Measurements from ENCODE around the gene OIP5.
"Not testable (repeated sequence)": the region's sequence is repeated elsewhere in the genome, so short reads cannot be mapped to it uniquely, and the experiment has no call there.

Gene OIP5

GRCh38 chr15:41309226-41309905 is 23.0 kb downstream of the OIP5 start:
- peaks cover 0 to 6% (median 0%) of the 10 kb centered on the region in 11 experiments; a peak in 3 of 22 replicates for H4K20me1 ChIP-seq
- peaks cover 53 to 90% (median 71%) of the 10 kb centered on the region in 11 experiments for H3K36me3 ChIP-seq
- no peak overlapping the region for H3K4me3 ChIP-seq
- no peak overlapping the region for H3K4me2 ChIP-seq
- peaks cover 7 to 21% (median 10%) of the 10 kb centered on the region in 10 experiments; a peak in 19 of 20 replicates for H3K4me1 ChIP-seq
- H3K9ac ChIP-seq = no peak overlapping the region
- no peaks in the 10 kb centered on the region for H3K27me3 ChIP-seq
- H3K27ac ChIP-seq = no peak overlapping the region
- H3K9me3 ChIP-seq (replicated peaks in 1 of 11) = no peaks in the 10 kb centered on the region
- TF ChIP-seq Cebpa-rat (IDR thresholded peaks at IDR 0.05) = no peak

GRCh38 chr15:41307679-41308078 is 24.7 kb downstream of the OIP5 start:
- peaks cover 14 to 27% (median 19%) of the 10 kb centered on the region in 10 experiments; a peak in 19 of 20 replicates for H3K4me1 ChIP-seq
- TF ChIP-seq Cebpa-rat (IDR thresholded peaks at IDR 0.05) = no peak

DNA sequence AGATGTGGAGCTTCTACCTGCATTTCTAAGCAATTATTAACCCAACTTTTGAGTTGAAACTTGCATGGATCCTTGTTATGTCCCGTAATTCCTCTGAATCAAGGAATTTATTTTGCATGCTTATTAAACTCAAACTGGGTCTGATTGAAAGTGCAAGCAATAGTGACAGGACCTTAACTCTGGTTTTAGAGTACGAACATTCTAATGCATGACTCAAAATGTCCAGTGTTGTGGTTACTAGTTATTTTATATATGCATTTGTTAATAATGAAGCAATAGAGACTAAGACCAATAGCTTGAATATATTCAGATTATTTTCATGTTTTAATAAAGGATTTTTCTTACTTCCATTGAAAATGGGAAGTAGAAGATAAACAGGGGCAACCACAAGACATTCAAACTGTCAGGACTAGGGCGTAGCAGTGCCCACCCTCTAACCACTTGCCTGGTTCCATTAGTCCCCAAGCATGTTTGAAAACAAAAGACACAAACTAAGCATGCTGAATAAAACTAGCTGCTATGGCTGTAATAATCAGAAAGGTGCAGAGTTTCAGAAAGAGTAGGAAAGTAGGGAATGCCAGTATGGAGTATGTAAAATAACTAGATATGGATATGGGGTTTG is 28.1 kb downstream of the OIP5 start:
- Histone ChIP-seq H3K9ac (no peak overlapping the region), H3K27me3 (no peaks in the 10 kb centered on the region), H3K36me3 (peaks cover 23 to 84% (median 58%) of the 10 kb centered on the region in 11 experiments), H3K4me1 (peaks cover 14 to 27% (median 19%) of the 10 kb centered on the region in 10 experiments; a peak in 19 of 20 replicates), H4K20me1 (peaks cover 0 to 27% (median 7%) of the 10 kb centered on the region in 11 experiments; a peak in 8 of 22 replicates), H3K4me2 (peak overlapping the region; percentile 9 to 59 (median 37); a peak in 17 of 22 replicates), H3K4me3 (no peak overlapping the region), H3K27ac (peak overlapping the region in 6 of 11 experiments; percentile 12 to 47 (median 23); a peak in 8 of 22 replicates), H3K9me3 (replicated peaks in 1 of 11) (no peaks in the 10 kb centered on the region)
- TF ChIP-seq Cebpa-rat (IDR thresholded peaks at IDR 0.05) = no peak

More at GRCh38 chr15:41307679-41308078, 24.7 kb downstream of the OIP5 start:
- Histone ChIP-seq H3K27ac (0 out of 22 replicates have a peak overlapping the region, but pooled peaks of 1 of the 11 experiments have one; percentile 17), H3K4me3 (no peak overlapping the region), H3K9me3 (replicated peaks in 1 of 11) (no peaks in the 10 kb centered on the region), H3K4me2 (no peak overlapping the region), H3K27me3 (no peaks in the 10 kb centered on the region), H3K9ac (no peak overlapping the region), H4K20me1 (peaks cover 0 to 17% (median 0%) of the 10 kb centered on the region in 11 experiments; a peak in 8 of 22 replicates), H3K36me3 (peaks cover 37 to 84% (median 65%) of the 10 kb centered on the region in 11 experiments)

DNA sequence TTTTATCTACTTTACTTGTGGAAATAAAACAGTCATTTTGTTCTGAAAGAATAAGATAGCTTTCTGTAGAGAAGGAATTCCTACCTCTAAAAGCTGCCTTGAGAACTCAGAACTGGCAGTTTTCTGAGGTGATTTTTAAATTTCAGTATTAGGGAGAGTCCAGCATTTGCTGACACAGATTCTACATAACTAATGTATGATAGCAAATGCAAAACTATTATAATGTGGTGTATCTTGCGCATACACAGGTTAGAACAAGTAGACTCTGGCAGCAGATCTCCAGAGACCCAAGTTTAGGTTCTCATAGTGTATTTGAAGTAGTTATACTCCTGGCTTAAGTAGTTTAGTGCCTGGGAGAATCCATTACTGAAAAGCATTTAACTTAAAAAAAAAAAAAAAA is 30.8 kb downstream of the OIP5 start:
- Histone ChIP-seq H3K36me3 (peaks cover 40 to 84% (median 61%) of the 10 kb centered on the region in 11 experiments), H3K9me3 (replicated peaks in 1 of 11) (no peaks in the 10 kb centered on the region), H3K9ac (no peak overlapping the region), H3K27ac (no peak overlapping the region), H3K4me1 (peaks cover 14 to 20% (median 18%) of the 10 kb centered on the region in 10 experiments; a peak in 19 of 20 replicates), H3K27me3 (no peaks in the 10 kb centered on the region), H4K20me1 (peaks cover 0 to 29% (median 18%) of the 10 kb centered on the region in 11 experiments; a peak in 13 of 22 replicates), H3K4me2 (no peak overlapping the region), H3K4me3 (no peak overlapping the region)
- TF ChIP-seq Cebpa-rat (IDR thresholded peaks at IDR 0.05) = no peak

GRCh38 chr15:41301139-41301538 is 31.3 kb downstream of the OIP5 start:
- Histone ChIP-seq H4K20me1 (peaks cover 0 to 31% (median 18%) of the 10 kb centered on the region in 11 experiments; a peak in 13 of 22 replicates), H3K4me1 (peaks cover 14 to 20% (median 17%) of the 10 kb centered on the region in 10 experiments; a peak in 19 of 20 replicates), H3K36me3 (peaks cover 44 to 84% (median 61%) of the 10 kb centered on the region in 11 experiments)
- not testable (repeated sequence) for H3K4me2 ChIP-seq; H3K9me3 ChIP-seq (replicated peaks in 1 of 11); H3K27ac ChIP-seq; H3K27me3 ChIP-seq; H3K4me3 ChIP-seq; H3K9ac ChIP-seq

DNA sequence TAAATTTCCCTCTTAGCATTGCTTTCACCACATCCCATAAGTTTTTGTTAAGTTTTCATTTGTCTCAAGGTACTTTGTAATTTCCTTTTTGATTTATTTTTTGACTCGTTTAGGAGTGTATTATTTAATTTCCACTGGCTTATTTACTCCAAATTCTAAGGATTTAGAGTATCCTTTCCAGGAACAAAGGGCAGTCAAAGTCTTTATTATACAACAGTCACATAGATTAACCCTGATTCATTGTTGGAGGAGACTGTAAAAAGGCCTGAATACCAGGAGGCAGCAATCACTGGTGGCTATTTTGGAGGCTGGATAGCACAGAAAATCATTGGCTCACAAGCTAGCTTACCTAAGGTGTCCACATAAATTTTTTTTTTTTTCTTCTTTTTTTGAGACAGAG is 39.9 kb downstream of the OIP5 start:
- Histone ChIP-seq H3K36me3 (peaks cover 70 to 96% (median 89%) of the 10 kb centered on the region in 11 experiments), H3K4me1 (peaks cover 28 to 52% (median 35%) of the 10 kb centered on the region in 10 experiments), H3K4me2 (peak overlapping the region in 2 of 11 experiments; percentile 49 to 77; a peak in 5 of 22 replicates), H4K20me1 (peaks cover 25 to 79% (median 49%) of the 10 kb centered on the region in 11 experiments; a peak in 18 of 22 replicates), H3K4me3 (no peak overlapping the region), H3K9me3 (replicated peaks in 1 of 11) (no peaks in the 10 kb centered on the region), H3K9ac (no peak overlapping the region; a peak in 1 of 22 replicates), H3K27me3 (no peaks in the 10 kb centered on the region), H3K27ac (peak overlapping the region in 2 of 11 experiments; percentile 16 to 53; a peak in 2 of 22 replicates)
- no peak for TF ChIP-seq Cebpa-rat (IDR thresholded peaks at IDR 0.05)

DNA sequence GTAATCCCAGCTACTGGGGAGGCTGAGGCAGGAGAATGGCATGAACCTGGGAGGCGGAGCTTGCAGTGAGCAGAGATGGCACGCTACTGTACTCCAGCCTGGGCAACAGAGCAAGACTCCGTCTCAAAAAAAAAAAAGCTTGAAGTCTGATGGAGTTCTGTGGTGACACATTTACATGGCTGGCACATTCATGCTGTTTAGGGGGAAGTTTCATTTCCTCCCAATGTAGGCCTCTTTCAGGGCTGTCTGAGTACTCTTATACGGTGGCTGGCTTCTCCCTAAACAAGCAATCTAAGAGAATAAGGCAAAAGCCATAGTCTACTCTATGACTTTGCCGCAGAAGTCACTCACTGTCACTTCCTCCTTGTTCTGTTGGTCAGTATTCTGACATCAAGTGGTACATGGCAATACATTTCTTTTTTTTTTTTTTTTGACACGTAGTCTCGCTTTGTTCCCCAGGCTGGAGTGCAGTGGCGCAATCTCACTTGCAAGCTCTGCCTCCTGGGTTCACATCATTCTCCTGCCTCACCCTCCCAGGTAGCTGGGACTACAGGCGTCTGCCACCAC is 41.2 kb downstream of the OIP5 start:
- H3K4me2 ChIP-seq = peak overlapping the region in 9 of 11 experiments; percentile 4 to 77 (median 49); a peak in 18 of 22 replicates
- peaks cover 42 to 66% (median 49%) of the 10 kb centered on the region in 10 experiments for H3K4me1 ChIP-seq

GRCh38 chr15:41289953-41290352 is 42.4 kb downstream of the OIP5 start:
- Histone ChIP-seq H3K27me3 (no peaks in the 10 kb centered on the region), H3K36me3 (peaks cover 67 to 96% (median 88%) of the 10 kb centered on the region in 11 experiments), H3K4me1 (peaks cover 53 to 77% (median 60%) of the 10 kb centered on the region in 10 experiments), H3K27ac (no peak overlapping the region; a peak in 1 of 22 replicates), H4K20me1 (peaks cover 19 to 61% (median 44%) of the 10 kb centered on the region in 11 experiments; a peak in 17 of 22 replicates), H3K4me3 (no peak overlapping the region), H3K4me2 (peak overlapping the region in 6 of 11 experiments; percentile 10 to 77 (median 58); a peak in 7 of 22 replicates), H3K9me3 (replicated peaks in 1 of 11) (no peaks in the 10 kb centered on the region), H3K9ac (no peak overlapping the region; a peak in 1 of 22 replicates)
- TF ChIP-seq Cebpa-rat (IDR thresholded peaks at IDR 0.05) = no peak

More for the DNA sequence above, 41.2 kb downstream of the OIP5 start:
- TF ChIP-seq Cebpa-rat (IDR thresholded peaks at IDR 0.05) = 0 out of 22 replicates have a peak, but pooled peaks of 2 of the 11 experiments have one; percentile 6 to 21
- peak overlapping the region in 2 of 11 experiments; percentile 6 to 14; a peak in 1 of 22 replicates for H3K9ac ChIP-seq
- H3K9me3 ChIP-seq (replicated peaks in 1 of 11) = no peaks in the 10 kb centered on the region
- H3K27ac ChIP-seq = peak overlapping the region in 7 of 11 experiments; percentile 3 to 57 (median 43); a peak in 11 of 22 replicates
- H3K27me3 ChIP-seq = no peaks in the 10 kb centered on the region
- peaks cover 25 to 72% (median 54%) of the 10 kb centered on the region in 11 experiments; a peak in 17 of 22 replicates for H4K20me1 ChIP-seq
- H3K36me3 ChIP-seq = peaks cover 70 to 96% (median 89%) of the 10 kb centered on the region in 11 experiments
- H3K4me3 ChIP-seq = no peak overlapping the region

Measured in BLaER1 treated with 17β-estradiol and CSF1 and Interleukin-3, amounts not matched to agents 10 nM and 100 nM (cell line).